ENCODE results near the gene IQCK.

IQCK gene

DNA sequence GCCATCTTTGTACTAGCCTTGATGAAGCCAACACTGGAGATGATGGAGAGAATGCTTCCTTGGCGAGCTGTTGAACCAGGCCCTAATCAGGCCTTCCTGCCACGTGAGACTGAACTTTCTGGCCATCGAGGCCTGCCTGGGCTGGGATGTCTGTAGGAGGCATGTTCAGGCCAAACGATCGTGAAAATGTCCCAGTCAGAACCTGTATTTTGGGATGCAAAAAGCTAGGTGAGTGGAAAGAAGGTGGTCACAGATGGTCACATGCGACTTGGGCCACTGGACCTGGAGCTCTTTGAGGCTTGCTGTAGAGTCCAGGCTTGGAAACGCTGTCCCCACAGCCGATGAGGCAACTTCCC lies 12.9 kb upstream of the IQCK start:
- H3K4me3 ChIP-seq (replicated peaks; ENCODE audit: low read depth, low read length): no peak overlapping the region
- TF ChIP-seq, protein P1, sequence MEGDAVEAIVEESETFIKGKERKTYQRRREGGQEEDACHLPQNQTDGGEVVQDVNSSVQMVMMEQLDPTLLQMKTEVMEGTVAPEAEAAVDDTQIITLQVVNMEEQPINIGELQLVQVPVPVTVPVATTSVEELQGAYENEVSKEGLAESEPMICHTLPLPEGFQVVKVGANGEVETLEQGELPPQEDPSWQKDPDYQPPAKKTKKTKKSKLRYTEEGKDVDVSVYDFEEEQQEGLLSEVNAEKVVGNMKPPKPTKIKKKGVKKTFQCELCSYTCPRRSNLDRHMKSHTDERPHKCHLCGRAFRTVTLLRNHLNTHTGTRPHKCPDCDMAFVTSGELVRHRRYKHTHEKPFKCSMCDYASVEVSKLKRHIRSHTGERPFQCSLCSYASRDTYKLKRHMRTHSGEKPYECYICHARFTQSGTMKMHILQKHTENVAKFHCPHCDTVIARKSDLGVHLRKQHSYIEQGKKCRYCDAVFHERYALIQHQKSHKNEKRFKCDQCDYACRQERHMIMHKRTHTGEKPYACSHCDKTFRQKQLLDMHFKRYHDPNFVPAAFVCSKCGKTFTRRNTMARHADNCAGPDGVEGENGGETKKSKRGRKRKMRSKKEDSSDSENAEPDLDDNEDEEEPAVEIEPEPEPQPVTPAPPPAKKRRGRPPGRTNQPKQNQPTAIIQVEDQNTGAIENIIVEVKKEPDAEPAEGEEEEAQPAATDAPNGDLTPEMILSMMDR (IDR thresholded peaks at IDR 0.05; ENCODE audit: low read depth, low read length, missing control alignments): no peak
- DNase-seq (ENCODE audit: extremely low read depth, low read depth): no peak

- DNase-seq (ENCODE audit: extremely low read depth, low read depth): no peak
- TF ChIP-seq, protein P1 (IDR thresholded peaks at IDR 0.05; ENCODE audit: low read depth, low read length, missing control alignments): no peak
Measured at GRCh38 chr16:19705843-19706242, 12.2 kb upstream of the IQCK start.

GRCh38 chr16:19706846-19707245 lies 11.2 kb upstream of the IQCK start:
- DNase-seq (ENCODE audit: extremely low read depth, low read depth): no peak
- TF ChIP-seq, protein P1 (IDR thresholded peaks at IDR 0.05; ENCODE audit: low read depth, low read length, missing control alignments): no peak
- no peak overlapping the region for H3K4me3 ChIP-seq (replicated peaks; ENCODE audit: low read depth, low read length)

More at GRCh38 chr16:19705843-19706242, 12.2 kb upstream of the IQCK start:
- no peak overlapping the region for H3K4me3 ChIP-seq (replicated peaks; ENCODE audit: low read depth, low read length)

- TF ChIP-seq, protein P1 (IDR thresholded peaks at IDR 0.05; ENCODE audit: low read depth, low read length, missing control alignments): no peak
Measured at GRCh38 chr16:19707569-19708295, 10.3 kb upstream of the IQCK start.

GRCh38 chr16:19708296-19709205 lies 9.5 kb upstream of the IQCK start:
- DNase-seq (ENCODE audit: extremely low read depth, low read depth): no peak
- TF ChIP-seq, protein P1 (IDR thresholded peaks at IDR 0.05; ENCODE audit: low read depth, low read length, missing control alignments): no peak
- no peak overlapping the region for H3K4me3 ChIP-seq (replicated peaks; ENCODE audit: low read depth, low read length)

More at GRCh38 chr16:19707569-19708295, 10.3 kb upstream of the IQCK start:
- no peak for DNase-seq (ENCODE audit: extremely low read depth, low read depth)
- H3K4me3 ChIP-seq (replicated peaks; ENCODE audit: low read depth, low read length): no peak overlapping the region

- no peak for DNase-seq (ENCODE audit: extremely low read depth, low read depth)
- H3K4me3 ChIP-seq (replicated peaks; ENCODE audit: low read depth, low read length): no peak overlapping the region
- TF ChIP-seq, protein P1 (IDR thresholded peaks at IDR 0.05; ENCODE audit: low read depth, low read length, missing control alignments): no peak
Measured at GRCh38 chr16:19709381-19710136, 8.5 kb upstream of the IQCK start.

Measured in HFF-Myc (cell line).